OCI-LY7 (cell line): ENCODE data around the gene PPP1R16B. TPM values are rescaled to one million over a fixed set of nuclear protein-coding genes. Genes with fewer than 3 reads are reported as not detected.

Experiments
- BruUV-seq: library from RNA; stranded (reverse); fragments of 400-500 nt; replicated peaks from 2 replicates; lab custom pipeline; 2021; lab: Mats Ljungman, UMichigan
- CTCF ChIA-PET: fragments of 300-600 bp; sonication (Branson Sonifier 250); formaldehyde crosslinking; loops from one replicate; lab custom pipeline; 2022; ENCODE audit warnings: antibody characterized with exemption; ENCODE audit not compliant: unreplicated experiment; lab: Charles Lee
- POLR2A ChIA-PET: fragments of 300-600 bp; sonication (Branson Sonifier 250); formaldehyde crosslinking; loops from one replicate; lab custom pipeline; 2022; ENCODE audit warnings: antibody characterized with exemption; lab: Charles Lee
- DNase-seq: peaks from one replicate; pipeline ENCODE4 v3.0.0-alpha.2; 2015; ENCODE audit warnings: low spot score
- H2AFZ ChIP-seq: fragments of 200-600 bp; sonication (generic), shearing (Covaris generic); 2 replicates; pipeline ENCODE4 v1.6.1; 2014; ENCODE audit warnings: mild to moderate bottlenecking, antibody characterized with exemption, low read length, moderate library complexity
- H3K27ac ChIP-seq: fragments of 200-600 bp; sonication (generic); 2 replicates; pipeline ENCODE4 v1.5.1; 2014; ENCODE audit warnings: mixed run types, low read depth, mild to moderate bottlenecking, moderate library complexity, low read length, inconsistent platforms; ENCODE audit not compliant: poor library complexity, severe bottlenecking
- H3K36me3 ChIP-seq: fragments of 200-600 bp; sonication (generic); 2 replicates; pipeline ENCODE4 v1.6.1; 2014; ENCODE audit warnings: mild to moderate bottlenecking, antibody characterized with exemption, low read length, moderate library complexity, mixed read lengths; ENCODE audit not compliant: insufficient read depth
- H3K4me1 ChIP-seq: fragments of 200-600 bp; sonication (generic); 2 replicates; pipeline ENCODE4 v1.5.1; 2014; ENCODE audit warnings: mild to moderate bottlenecking, low read length; ENCODE audit not compliant: insufficient read depth, poor library complexity, severe bottlenecking
- H3K4me2 ChIP-seq: fragments of 200-600 bp; sonication (generic); 2 replicates; pipeline ENCODE4 v1.6.1; 2014; ENCODE audit warnings: mild to moderate bottlenecking, low read length
- H3K4me3 ChIP-seq: fragments of 200-600 bp; sonication (generic); 2 replicates; pipeline ENCODE4 v1.5.1; 2014; ENCODE audit warnings: mild to moderate bottlenecking, low read depth, low read length; ENCODE audit not compliant: poor library complexity, severe bottlenecking
- H3K79me2 ChIP-seq: fragments of 200-600 bp; sonication (generic); 2 replicates; pipeline ENCODE4 v1.6.1; 2016; ENCODE audit warnings: low read depth, mild to moderate bottlenecking, low read length, moderate library complexity, mixed read lengths; ENCODE audit not compliant: insufficient read depth
- H3K9me2 ChIP-seq: fragments of 200-600 bp; sonication (generic); 2 replicates; pipeline ENCODE4 v1.6.1; 2016; ENCODE audit warnings: mild to moderate bottlenecking, low read length, mixed read lengths; ENCODE audit not compliant: insufficient read depth
- H3K9me3 ChIP-seq: fragments of 200-600 bp; sonication (generic); 2 replicates; pipeline ENCODE4 v1.6.1; 2014; ENCODE audit warnings: mild to moderate bottlenecking, mixed run types, low read length, mixed read lengths
- H4K20me1 ChIP-seq: fragments of 200-600 bp; sonication (generic); 2 replicates; pipeline ENCODE4 v1.6.1; 2014; ENCODE audit warnings: mild to moderate bottlenecking, antibody characterized with exemption, low read length, moderate library complexity, mixed read lengths; ENCODE audit not compliant: insufficient read depth
- CTCF ChIP-seq: fragments of 200-600 bp; sonication (generic); conservative IDR thresholded peaks from 2 replicates; pipeline ENCODE4 v1.5.1; 2014; ENCODE audit warnings: mild to moderate bottlenecking, antibody characterized with exemption, low read length, moderate library complexity, mixed read lengths
- EZH2phosphoT487 ChIP-seq: fragments of 200-600 bp; sonication (generic); IDR thresholded peaks from 2 replicates; pipeline ENCODE4 v1.6.1; 2018; ENCODE audit warnings: low read depth, borderline replicate concordance, mild to moderate bottlenecking, mixed run types, antibody characterized with exemption, low read length, moderate library complexity, mixed read lengths
- intact Hi-C: fragments of 100-400 bp; cut with micrococcal nuclease; formaldehyde crosslinking; loops from one replicate; pipeline ENCODE4 v1.10.0; 2022; ENCODE audit not compliant: unreplicated experiment
- total RNA-seq, 2 experiments: library from RNA; depleted of rRNA in 1 of 2; stranded (reverse); fragments of >200 nt in 1 of 2; shearing (Covaris generic) in 1 of 2; gene quantifications; 2 replicates each; pipeline ENCODE4 v1.2.3, GENCODE V29; 2014 to 2022

The PPP1R16B gene
- total RNA-seq, 2 experiments from 2014 or later, result 45.4 to 49.7 TPM

- ChIA-PET CTCF (no interaction called here), POLR2A (no interaction called here)
- DNase-seq, result no peak
- no TSS peak for BruUV-seq
- H3K4me1 ChIP-seq, result no peaks in the 10 kb centered on the region
- H3K4me2 ChIP-seq, result no peak overlapping the region
- H3K27ac ChIP-seq, result no peak overlapping the region
- H3K79me2 ChIP-seq, result no peaks in the 10 kb centered on the region
- TF ChIP-seq EZH2phosphoT487, result no peak
- no peak for TF ChIP-seq CTCF
- peaks cover 96% of the 10 kb centered on the region for H3K36me3 ChIP-seq
- H3K9me2 ChIP-seq, result no peaks in the 10 kb centered on the region
- intact Hi-C loops, result no loop called here
- peaks cover 10% of the 10 kb centered on the region; the same call in 1 of the 2 replicates for H3K9me3 ChIP-seq
- no peaks in the 10 kb centered on the region for H4K20me1 ChIP-seq
- H2AFZ ChIP-seq, result no peak overlapping the region
- H3K4me3 ChIP-seq, result no peak overlapping the region
Observed at GRCh38 chr20:38769376-38770295, 35.9 kb upstream of the PPP1R16B start.

GRCh38 chr20:38770546-38770945, 35.0 kb upstream of the PPP1R16B start:
- intact Hi-C loops, result no loop called here
- no TSS peak for BruUV-seq
- Histone ChIP-seq H3K79me2 (no peaks in the 10 kb centered on the region), H3K9me3 (peaks cover 10% of the 10 kb centered on the region; the same call in 1 of the 2 replicates), H4K20me1 (no peaks in the 10 kb centered on the region), H3K9me2 (no peaks in the 10 kb centered on the region), H2AFZ (no peak overlapping the region), H3K27ac (no peak overlapping the region), H3K4me3 (no peak overlapping the region), H3K4me1 (no peaks in the 10 kb centered on the region), H3K4me2 (no peak overlapping the region), H3K36me3 (peaks cover 96% of the 10 kb centered on the region)
- no peak for TF ChIP-seq CTCF
- TF ChIP-seq EZH2phosphoT487, result no peak
- DNase-seq, result no peak
- POLR2A ChIA-PET, result no interaction called here
- CTCF ChIA-PET, result interaction anchor here (0.6 kb wide), 1 partner anchor 280 kb away, joined by 3 read pairs; no protein-coding TSS in a partner anchor

- Histone ChIP-seq H3K36me3 (peaks cover 96% of the 10 kb centered on the region), H3K9me2 (no peaks in the 10 kb centered on the region), H3K27ac (no peak overlapping the region), H3K9me3 (peaks cover 10% of the 10 kb centered on the region; the same call in 1 of the 2 replicates), H3K4me1 (no peaks in the 10 kb centered on the region), H2AFZ (no peak overlapping the region), H3K4me2 (no peak overlapping the region), H4K20me1 (no peaks in the 10 kb centered on the region), H3K79me2 (no peaks in the 10 kb centered on the region), H3K4me3 (no peak overlapping the region)
- CTCF ChIA-PET, result interaction anchor here (0.6 kb wide), 1 partner anchor 280 kb away, joined by 3 read pairs; no protein-coding TSS in a partner anchor
- TF ChIP-seq EZH2phosphoT487, result no peak
- no peak for TF ChIP-seq CTCF
- BruUV-seq, result no TSS peak
- intact Hi-C loops, result no loop called here
- DNase-seq, result no peak
- POLR2A ChIA-PET, result no interaction called here
Observed at GRCh38 chr20:38770970-38771369, 34.5 kb upstream of the PPP1R16B start.
